Stimulated activated CD8-positive, alpha-beta memory T cell treated with anti-CD3 and anti-CD28 coated beads, Interleukin-12 subunit alpha, Interleukin-12 subunit beta, amount 100 ng/mL, for 24 hours (primary cell): ENCODE data around the gene PID1.
"Not testable (repeated sequence)": the region's sequence is repeated elsewhere in the genome, so short reads cannot be mapped to it uniquely, and the experiment has no call there.

Experiments used
- DNase-seq: peaks from one replicate; pipeline ENCODE4 v3.0.0-alpha.2; 2020; ENCODE audit errors: extremely low read depth

The PID1 gene

GRCh38 chr2:229076886-229077285 lies 194.2 kb downstream of the PID1 start:
- DNase-seq: not testable (repeated sequence)

DNA sequence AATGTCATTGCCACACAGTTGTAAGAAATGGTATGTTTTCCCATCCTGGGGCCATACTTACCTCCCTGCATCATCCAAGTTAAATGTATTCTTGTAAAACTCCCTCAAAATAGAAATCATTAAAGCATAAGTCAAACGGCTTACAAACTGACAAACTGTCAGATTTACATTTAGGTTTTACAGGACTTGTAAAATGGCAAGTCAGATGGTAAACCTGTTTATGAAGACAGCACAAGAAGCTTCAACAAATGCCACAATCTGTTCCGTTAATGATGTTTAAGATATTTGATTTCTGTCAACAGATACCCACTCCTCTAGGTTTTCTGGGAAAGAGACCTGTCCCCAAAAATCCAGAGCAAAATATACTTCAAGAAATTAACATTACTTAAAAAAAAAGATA lies 197.2 kb downstream of the PID1 start:
- no peak for DNase-seq

DNA sequence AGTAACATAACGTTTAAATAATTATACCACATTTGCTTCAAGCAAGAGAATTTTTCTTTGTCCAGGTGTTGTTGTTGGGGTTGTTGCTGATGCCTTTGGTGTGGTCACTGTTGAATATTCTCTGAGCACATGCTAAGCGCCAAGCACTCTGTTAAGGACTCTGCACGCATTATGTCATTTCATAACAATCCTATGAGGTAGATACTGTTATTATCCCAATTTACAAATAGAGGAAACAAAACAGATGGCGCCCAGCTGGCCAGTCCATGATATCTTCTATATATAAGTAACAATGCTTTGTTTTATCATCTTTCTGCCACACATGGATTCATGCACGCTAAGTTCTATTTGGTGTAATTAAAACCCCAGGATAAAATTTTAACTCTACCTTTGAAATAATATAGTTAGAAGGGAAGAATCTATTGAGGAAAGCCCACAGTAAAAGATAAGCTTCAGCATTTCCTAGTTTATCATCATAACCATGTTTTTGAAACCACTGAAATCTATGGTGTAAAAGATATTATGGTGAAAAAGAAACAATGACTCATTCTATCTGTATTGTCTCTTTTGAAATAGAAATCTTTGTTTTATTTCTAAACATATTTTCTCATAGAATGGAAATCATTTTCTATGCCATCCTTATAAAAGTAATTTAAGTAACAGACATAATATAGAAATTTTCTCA lies 199.7 kb downstream of the PID1 start:
- no peak for DNase-seq

DNA sequence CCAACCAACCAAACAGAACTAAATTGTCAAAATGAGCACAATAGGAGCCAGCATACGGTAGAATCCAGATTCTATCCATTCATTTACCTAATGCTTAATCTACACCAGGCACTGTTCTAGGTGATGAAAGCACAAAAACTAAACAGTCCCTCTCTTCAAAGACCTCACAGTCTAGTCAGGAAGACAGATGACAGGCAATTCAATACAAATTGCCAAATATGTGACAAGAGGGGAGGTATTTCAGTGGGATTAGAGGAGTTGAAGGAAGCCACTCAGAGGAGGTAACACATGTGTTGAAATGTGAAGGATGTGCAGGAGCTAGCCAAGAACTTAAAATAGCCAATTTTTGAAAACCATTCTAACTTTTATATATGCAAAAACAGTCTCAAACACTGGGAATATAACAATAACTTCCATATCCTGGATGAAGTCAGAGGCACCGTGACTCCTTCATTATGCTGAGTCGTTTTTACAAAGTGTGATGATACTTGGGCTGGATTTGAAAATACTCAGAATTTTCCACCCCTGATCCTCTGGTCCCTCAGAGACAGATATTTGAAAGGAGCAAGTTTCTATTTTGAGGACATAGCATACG lies 204.9 kb downstream of the PID1 start:
- no peak for DNase-seq

DNA sequence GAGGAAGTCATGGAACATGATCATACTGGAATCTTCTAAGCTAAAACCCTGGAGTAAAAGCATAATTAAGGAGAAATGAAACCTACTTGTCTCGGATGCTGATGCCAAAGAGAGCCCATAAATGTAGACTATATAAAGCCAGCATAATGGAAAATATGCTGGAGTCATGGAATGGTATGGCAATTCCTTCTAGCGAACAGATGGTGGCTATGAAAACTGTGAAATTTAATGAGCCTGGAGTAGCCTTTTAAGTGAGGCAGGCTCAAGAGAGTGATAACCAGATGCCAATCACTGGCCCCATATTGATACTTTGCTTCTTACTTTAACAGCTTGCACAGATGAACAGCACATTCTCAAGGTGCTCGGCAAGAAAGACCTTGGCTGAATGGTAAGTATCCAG lies 206.3 kb downstream of the PID1 start:
- no peak for DNase-seq

DNA sequence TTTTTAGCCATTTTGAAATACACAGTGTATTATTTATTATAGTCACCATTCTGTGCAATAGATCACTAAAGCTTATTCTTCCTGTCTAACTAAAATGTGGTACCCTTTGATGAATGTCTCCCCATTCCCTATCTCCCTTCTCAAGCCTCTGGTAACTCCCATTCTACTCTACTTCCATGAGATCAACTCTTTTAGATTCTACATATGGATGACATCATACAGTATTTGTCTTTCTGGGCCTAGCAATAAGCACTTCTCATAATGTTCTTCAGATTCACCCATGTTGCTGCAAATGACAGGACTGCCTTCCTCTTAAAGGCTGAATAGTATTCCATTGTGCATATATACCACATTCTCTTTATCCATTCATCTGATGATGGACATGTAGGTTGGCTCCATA lies 210.9 kb downstream of the PID1 start:
- no peak for DNase-seq

DNA sequence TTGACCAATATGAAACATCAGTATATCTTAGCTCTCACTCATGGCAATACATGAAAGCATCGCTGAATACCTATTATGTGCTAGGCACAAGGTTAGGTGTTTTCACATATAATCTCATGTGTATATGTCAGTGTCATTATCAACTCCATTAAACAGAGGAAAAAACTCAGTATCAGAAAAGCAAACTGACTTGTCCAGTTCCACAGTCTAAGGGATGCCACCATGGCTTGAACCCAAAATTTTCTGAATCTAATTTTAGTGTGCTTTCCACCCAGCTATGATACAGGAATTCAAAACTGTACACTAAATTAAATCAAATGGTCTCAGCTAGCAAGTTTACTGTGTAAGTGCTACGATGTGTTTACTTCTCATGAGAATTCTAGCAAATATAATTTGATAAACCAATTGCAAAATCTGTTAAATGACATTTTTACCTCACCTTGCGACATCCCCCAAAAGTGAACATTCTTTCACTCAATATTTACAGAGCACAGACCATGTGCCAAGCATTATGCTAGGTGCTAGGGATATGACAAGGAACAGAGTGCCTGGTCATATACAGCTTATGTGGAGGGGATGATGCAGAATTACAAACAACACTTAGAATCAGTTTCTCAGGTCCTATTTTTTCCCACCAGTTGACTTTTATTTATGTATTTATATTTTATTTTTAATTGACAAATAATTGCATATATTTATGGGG lies 211.6 kb downstream of the PID1 start:
- no peak for DNase-seq

- no peak for DNase-seq
These were observed 213.0 kb downstream of the PID1 start for GRCh38 chr2:229057976-229058553.

GRCh38 chr2:229054311-229054710 lies 216.8 kb downstream of the PID1 start:
- no peak for DNase-seq

DNA sequence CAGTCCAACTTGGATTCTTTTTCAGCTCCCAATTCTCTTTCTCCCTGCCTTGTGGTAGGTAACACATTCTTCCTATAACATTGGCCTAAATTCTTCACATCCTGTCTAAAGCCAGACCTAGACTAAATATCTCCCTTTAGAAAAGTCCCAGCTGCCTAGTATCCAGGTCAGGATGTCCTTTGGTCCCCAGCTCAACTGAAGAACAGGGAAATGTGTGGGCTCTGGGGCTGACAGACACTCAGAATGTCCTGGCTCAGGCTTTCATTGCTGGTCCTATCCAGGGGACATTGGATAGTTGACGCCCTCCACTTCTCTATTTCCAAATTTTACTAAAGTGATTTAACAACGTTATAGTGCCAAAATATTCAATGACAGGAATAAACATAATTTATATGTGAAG lies 219.3 kb downstream of the PID1 start:
- no peak for DNase-seq

DNA sequence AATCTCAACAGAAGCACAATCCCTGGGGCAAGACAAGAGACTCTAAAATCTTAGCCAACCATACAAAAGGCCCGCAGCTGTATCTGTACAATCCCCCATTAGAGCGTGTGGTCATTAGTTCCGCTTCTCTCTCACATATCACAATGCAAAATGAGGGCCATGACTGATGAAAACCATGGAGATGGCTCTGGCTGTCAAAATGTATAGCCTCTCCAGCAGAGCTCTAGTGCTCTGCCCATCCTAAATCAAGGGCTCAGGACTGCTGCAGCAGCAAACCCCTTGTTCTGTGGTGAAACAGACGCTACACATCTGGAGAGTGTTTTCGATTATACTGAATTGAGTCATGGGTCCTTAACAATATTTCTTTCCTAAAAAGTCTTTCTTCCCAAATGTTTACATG lies 221.0 kb downstream of the PID1 start:
- DNase-seq: no peak

DNA sequence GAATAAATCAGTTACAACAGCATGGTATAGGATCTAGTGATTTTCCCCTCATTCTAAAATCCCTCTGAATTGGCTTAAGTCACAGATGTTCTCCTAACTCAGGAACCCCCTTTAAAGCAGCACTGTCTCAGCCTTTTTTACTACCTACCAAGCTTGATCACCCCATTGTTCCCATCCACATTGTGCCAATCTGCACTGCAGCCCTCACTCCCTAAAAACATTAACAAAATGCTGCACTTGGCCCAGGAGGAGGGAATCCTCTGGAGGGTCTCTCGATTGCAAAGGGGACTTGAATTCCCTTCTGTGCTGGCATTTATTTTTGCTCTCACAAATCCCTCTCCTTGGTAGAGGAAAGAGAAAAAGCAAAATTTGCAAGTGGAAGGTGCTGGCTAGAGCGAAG lies 223.0 kb downstream of the PID1 start:
- DNase-seq: no peak

DNA sequence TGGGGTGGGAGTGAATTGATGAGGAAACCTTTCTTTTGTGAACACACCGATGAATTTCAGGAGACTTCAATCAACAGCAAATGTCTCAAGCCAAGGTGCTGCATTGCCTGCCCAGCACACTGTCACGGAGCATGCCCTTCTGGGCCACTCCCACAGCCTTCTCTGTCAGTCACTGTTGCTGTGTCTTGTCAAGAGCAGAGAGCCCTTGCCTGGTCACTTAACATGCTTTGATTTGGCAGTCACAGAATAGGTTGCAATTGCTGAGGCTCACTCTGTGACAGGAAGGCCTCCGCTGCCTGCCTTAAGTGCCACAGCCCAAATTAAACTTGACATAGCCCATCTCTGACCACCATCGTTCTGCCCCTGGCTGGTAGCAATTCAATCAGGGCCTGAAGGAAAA lies 225.4 kb downstream of the PID1 start:
- no peak for DNase-seq

DNA sequence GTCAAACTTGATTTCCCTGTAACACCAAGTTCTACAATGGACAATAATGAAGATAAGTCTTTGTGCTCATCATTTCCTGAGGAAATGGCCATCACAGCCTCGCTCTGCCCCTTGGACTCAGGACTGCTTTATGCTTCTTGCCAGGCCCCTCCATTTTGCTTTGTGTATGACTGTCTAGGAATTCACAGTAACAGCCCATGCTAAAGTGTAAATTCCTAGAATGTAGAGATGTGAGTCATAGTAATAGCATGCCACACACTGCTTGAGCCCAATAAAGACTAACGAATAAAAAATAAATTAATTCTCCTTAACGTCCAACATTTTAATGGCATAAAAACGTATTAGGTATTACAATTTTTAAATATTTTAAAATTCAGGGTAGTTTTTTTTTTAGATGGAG lies 226.5 kb downstream of the PID1 start:
- no peak for DNase-seq

- no peak for DNase-seq
These were observed 227.4 kb downstream of the PID1 start for GRCh38 chr2:229043681-229044080.

GRCh38 chr2:229042349-229042748 lies 228.7 kb downstream of the PID1 start:
- DNase-seq: no peak

- DNase-seq: no peak
These were observed 229.4 kb downstream of the PID1 start for GRCh38 chr2:229041691-229042090.

DNA sequence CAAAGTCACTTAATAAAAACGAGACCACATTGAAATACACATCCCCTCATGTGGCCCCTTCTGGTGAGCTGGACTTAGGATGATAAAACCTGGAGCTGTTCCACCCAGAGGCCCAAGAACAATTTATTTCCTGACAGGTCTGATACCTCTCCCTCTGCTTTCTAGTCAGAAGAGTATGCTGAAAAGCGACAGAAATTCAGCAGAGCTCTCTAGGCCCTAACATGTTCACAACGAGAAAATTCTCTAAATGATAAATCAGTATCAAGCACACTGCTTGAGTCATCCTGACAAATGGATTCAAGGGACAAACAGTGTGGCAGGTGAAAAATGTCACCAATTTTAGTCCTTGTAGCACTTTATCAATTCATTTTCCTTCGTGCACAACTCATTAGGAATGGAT lies 233.5 kb downstream of the PID1 start:
- no peak for DNase-seq

GRCh38 chr2:229033816-229034215 lies 237.3 kb downstream of the PID1 start:
- DNase-seq: no peak

- no peak for DNase-seq
These were observed 238.4 kb downstream of the PID1 start for GRCh38 chr2:229032608-229033234.

GRCh38 chr2:229027353-229028105 lies 243.6 kb downstream of the PID1 start:
- no peak for DNase-seq

DNA sequence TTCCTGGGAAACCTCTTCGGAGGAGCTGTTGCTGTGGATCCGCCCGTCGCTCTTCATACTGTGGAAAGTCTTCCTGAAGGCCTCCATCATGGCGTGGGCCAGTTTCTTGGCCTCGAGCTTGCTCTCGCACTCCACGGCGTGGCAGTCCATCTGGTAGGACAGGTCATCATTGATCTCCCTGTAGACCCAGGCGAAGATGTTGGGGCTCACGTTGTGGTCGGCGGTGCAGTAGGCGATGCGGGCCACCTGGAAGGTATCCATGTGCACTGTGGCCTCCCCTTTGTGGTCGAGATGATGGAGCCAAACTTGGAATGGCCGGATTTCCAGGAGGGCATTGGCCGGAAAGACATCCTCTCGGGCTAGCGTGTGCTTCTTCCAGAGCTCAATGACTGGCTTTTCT lies 245.4 kb downstream of the PID1 start:
- no peak for DNase-seq
